Aorta (tissue), 5 donors: ENCODE measurements around the gene COG5. TPM values are rescaled to one million over a fixed set of nuclear protein-coding genes. Genes with fewer than 3 reads are reported as not detected.
"Not testable (repeated sequence)": the region's sequence is repeated elsewhere in the genome, so short reads cannot be mapped to it uniquely, and the experiment has no call there.

Experiments
- ATAC-seq: fragments of 200-7000 bp; cut with Tn5 transposase; one replicate; pipeline ENCODE4 v1.9.1; 2022; ENCODE audit warnings: moderate library complexity; ENCODE audit not compliant: low FRiP score
- DNase-seq, 2 donors: peaks; one replicate each; pipeline ENCODE4 v3.0.0-alpha.2; 2020
- H3K27ac ChIP-seq, 2 donors: one replicate each; pipeline ENCODE4 v1.5.1; 2013; ENCODE audit warnings: low read length in 2 of 2, mild to moderate bottlenecking in 2 of 2, moderate library complexity in 2 of 2, control low read depth in 1 of 2, inconsistent platforms in 1 of 2, low read depth in 1 of 2
- H3K27me3 ChIP-seq, 2 donors: one replicate each; pipeline ENCODE4 v1.6.1; 2013; ENCODE audit warnings: control low read depth in 1 of 2, low read length in 1 of 2, mild to moderate bottlenecking in 1 of 2, moderate library complexity in 1 of 2; ENCODE audit not compliant: insufficient read depth in 2 of 2, control insufficient read depth in 1 of 2
- H3K36me3 ChIP-seq, 2 donors: one replicate each; pipeline ENCODE4 v1.6.1; 2013; ENCODE audit warnings: control low read depth in 1 of 2, low read length in 1 of 2, mild to moderate bottlenecking in 1 of 2; ENCODE audit not compliant: insufficient read depth in 2 of 2, control insufficient read depth in 1 of 2
- H3K4me1 ChIP-seq, 2 donors: one replicate each; pipeline ENCODE4 v1.6.1; 2013; ENCODE audit warnings: low read length in 2 of 2, control low read depth in 1 of 2, mild to moderate bottlenecking in 1 of 2, moderate library complexity in 1 of 2; ENCODE audit not compliant: insufficient read depth in 2 of 2, control insufficient read depth in 1 of 2
- H3K4me3 ChIP-seq, 2 donors: one replicate each; pipeline ENCODE4 v1.5.1; 2013; ENCODE audit warnings: low read length in 2 of 2, control low read depth in 1 of 2, mild to moderate bottlenecking in 1 of 2
- H3K9me3 ChIP-seq: one replicate; pipeline ENCODE4 v1.6.1; 2013; ENCODE audit warnings: mild to moderate bottlenecking, low read length; ENCODE audit not compliant: control insufficient read depth
- WGBS, 2 donors: extraction: QIAGEN DNeasy Blood & Tissue Kit; methylation state at CpG; one replicate each; pipeline ENCODE4 v1.1.7; 2013; 5-methylcytosine and 5-hydroxymethylcytosine counted together
- intact Hi-C, 2 donors: fragments of 100-400 bp; cut with DNase I; formaldehyde crosslinking; loops; one replicate each; pipeline versions ENCODE4 v1.14.2 to v1.15.0; 2022
- polyA plus RNA-seq, 2 donors: library from polyadenylated mRNA; stranded (reverse); fragments of 200-250 nt; gene quantifications; one replicate each; pipeline ENCODE4 v1.2.3, GENCODE V29; 2013
- total RNA-seq, 2 donors: library from RNA; stranded (reverse); fragmentation: NEBNext Ultra II Directional; extraction: Animal tissue kit (Norgen Biotek cat#: 25700); gene quantifications; one replicate each; pipeline ENCODE4 v1.2.1, GENCODE V29; 2021
- donor health status: healthy with polysubstance abuse.
- donor health status: Bipolar disorder and iron deficiency.
- donor health status: DM: no; HTN: no; CAD: no.
- donor health status: DM: no; HTN: no; CAD: no.
- donor health status: DM: yes; HTN: yes; CAD: no.

The COG5 gene
- total and polyA plus RNA-seq, 4 donors, result 8.6 to 58.2 (median 33.4) TPM

DNA sequence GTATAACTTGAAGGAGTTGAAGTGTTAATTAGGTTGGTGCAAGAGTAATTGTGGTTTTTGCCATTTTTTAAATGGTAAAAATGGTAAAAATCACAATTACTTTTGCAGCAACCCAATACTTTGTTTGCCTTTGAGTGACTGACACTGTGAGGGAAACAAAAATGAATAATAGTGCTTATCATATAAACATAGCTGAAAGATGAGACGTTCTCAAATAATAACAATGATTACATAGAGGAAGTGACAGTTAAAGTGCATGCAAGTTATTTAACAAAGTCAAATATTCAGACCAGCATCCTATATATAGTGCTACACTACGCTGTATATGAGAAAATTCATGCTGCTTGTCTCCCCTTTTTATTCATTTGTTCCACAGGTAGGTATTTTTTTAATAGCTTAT is 399.6 kb downstream of the COG5 start:
- ATAC-seq, result no peak

DNA sequence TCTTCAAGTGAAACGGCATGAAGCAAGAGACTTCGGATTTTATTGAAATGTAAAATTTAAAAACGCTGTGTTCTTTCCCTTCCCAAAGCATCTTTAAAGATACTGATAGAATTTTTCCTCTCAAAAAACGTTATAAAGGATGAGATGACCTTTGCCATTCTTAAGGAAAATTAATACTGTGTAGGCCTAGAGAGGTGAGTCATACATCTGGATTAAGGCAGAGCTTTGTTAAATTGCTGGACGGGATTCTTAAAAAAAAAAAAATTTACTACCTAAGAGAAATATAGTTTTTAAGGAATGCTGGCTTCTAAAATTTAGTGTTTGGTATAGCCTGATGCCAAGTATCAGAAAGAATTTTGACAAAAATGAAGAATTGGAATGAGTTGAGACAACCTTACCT is 401.2 kb downstream of the COG5 start:
- WGBS, 2 donors, result 77 to 83% methylated on average over 5 of the region's 5 CpGs
- DNase-seq (no peak), ATAC-seq (no peak)
- intact Hi-C loops, result no loop called here
- Histone ChIP-seq H3K4me1 (no peaks in the 10 kb centered on the region), H3K4me3 (no peak overlapping the region), H3K9me3 (no peaks in the 10 kb centered on the region), H3K27me3 (no peaks in the 10 kb centered on the region), H3K27ac (no peak overlapping the region), H3K36me3 (no peaks in the 10 kb centered on the region)

More for the DNA sequence above, 399.6 kb downstream of the COG5 start:
- Histone ChIP-seq H3K9me3 (no peaks in the 10 kb centered on the region), H3K4me3 (no peak overlapping the region), H3K27me3 (no peaks in the 10 kb centered on the region), H3K36me3 (no peaks in the 10 kb centered on the region), H3K4me1 (no peaks in the 10 kb centered on the region), H3K27ac (no peak overlapping the region)
- no peak for DNase-seq
- 41 to 42% methylated on average over 2 of the region's 2 CpGs for WGBS, 2 donors
- intact Hi-C loops, result no loop called here

GRCh38 chr7:107161415-107161814 is 402.3 kb downstream of the COG5 start:
- ATAC-seq (no peak), DNase-seq (no peak)
- H3K9me3 ChIP-seq, result no peaks in the 10 kb centered on the region
- intact Hi-C loops, result no loop called here
- H3K4me1 ChIP-seq, result no peaks in the 10 kb centered on the region
- H3K4me3 ChIP-seq, result no peak overlapping the region
- H3K27me3 ChIP-seq, result no peaks in the 10 kb centered on the region
- no peak overlapping the region for H3K27ac ChIP-seq
- WGBS, 2 donors, result 77% methylated on average over 3 of the region's 3 CpGs
- H3K36me3 ChIP-seq, result no peaks in the 10 kb centered on the region

GRCh38 chr7:107160389-107160788 is 403.3 kb downstream of the COG5 start:
- Histone ChIP-seq H3K9me3 (no peaks in the 10 kb centered on the region), H3K4me3 (no peak overlapping the region), H3K36me3 (no peaks in the 10 kb centered on the region), H3K4me1 (no peaks in the 10 kb centered on the region), H3K27me3 (no peaks in the 10 kb centered on the region), H3K27ac (no peak overlapping the region)
- ATAC-seq (no peak), DNase-seq (no peak)
- 73 to 86% methylated on average over 2 of the region's 2 CpGs for WGBS, 2 donors
- intact Hi-C loops, result no loop called here

- Histone ChIP-seq H3K36me3 (no peaks in the 10 kb centered on the region), H3K27ac (no peak overlapping the region), H3K27me3 (no peaks in the 10 kb centered on the region), H3K4me3 (no peak overlapping the region), H3K9me3 (no peaks in the 10 kb centered on the region), H3K4me1 (no peaks in the 10 kb centered on the region)
- DNase-seq (no peak), ATAC-seq (no peak)
- intact Hi-C loops, result no loop called here
- 83 to 85% methylated on average over 2 of the region's 2 CpGs for WGBS, 2 donors
Measured at GRCh38 chr7:107158028-107158427, 405.7 kb downstream of the COG5 start.

- Histone ChIP-seq H3K4me3 (no peak overlapping the region), H3K4me1 (no peaks in the 10 kb centered on the region), H3K9me3 (no peaks in the 10 kb centered on the region), H3K27me3 (no peaks in the 10 kb centered on the region), H3K36me3 (no peaks in the 10 kb centered on the region), H3K27ac (no peak overlapping the region)
- intact Hi-C loops, result no loop called here
- 92 to 94% methylated on average over 7 of the region's 7 CpGs for WGBS, 2 donors
- DNase-seq (no peak), ATAC-seq (no peak)
Measured at GRCh38 chr7:107157091-107157490, 406.6 kb downstream of the COG5 start.

DNA sequence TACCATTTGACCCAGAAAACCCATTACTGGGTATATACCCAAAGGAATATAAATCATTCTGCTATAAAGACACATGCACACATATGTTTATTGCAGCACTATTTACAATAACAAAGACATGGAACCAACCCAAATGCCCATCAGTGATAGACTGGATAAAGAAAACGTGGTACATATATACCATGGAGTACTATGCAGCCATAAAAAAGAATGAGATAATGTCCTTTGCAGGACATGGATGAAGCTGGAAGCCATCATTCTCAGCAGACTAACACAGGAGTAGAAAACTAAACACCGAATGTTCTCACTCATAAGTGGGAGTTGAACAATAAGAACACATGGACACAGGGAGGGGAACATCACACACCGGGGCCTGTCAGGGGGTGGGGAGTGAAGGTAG is 408.0 kb downstream of the COG5 start:
- H3K4me1 ChIP-seq, intact Hi-C loops, DNase-seq, H3K27me3 ChIP-seq, H3K36me3 ChIP-seq, H3K9me3 ChIP-seq, H3K27ac ChIP-seq, H3K4me3 ChIP-seq, ATAC-seq: not testable (repeated sequence)
- WGBS, 2 donors, result 94 to 95% methylated on average over 3 of the region's 3 CpGs

DNA sequence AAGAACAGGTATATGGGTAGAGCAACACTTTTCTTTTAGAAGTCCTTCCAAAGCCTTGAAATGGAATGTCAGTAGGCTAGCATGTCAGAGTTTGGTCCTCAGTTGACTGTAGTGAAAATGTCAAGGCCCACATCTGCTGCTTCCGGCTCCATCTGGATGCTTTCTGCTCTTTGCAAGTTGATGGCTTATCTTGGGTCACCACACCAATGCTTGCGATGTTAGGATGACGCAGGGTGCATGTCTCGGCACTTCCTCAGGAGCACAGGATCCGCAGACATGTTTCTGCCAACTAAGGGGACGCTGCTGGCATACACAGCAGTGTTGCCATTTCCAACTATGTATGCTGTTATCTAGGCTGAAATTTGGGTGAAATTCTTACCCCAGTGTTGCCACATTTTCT is 408.9 kb downstream of the COG5 start:
- Histone ChIP-seq H3K4me1 (no peaks in the 10 kb centered on the region), H3K27me3 (no peaks in the 10 kb centered on the region), H3K4me3 (no peak overlapping the region), H3K27ac (no peak overlapping the region), H3K9me3 (no peaks in the 10 kb centered on the region), H3K36me3 (no peaks in the 10 kb centered on the region)
- no peak for ATAC-seq
- DNase-seq, result no peak
- intact Hi-C loops, result loop anchor here in 1 of 2 donors (5.0 kb wide), 1 partner anchor 208 kb away; no protein-coding TSS in a partner anchor
- 94 to 97% methylated on average over 6 of the region's 6 CpGs for WGBS, 2 donors

DNA sequence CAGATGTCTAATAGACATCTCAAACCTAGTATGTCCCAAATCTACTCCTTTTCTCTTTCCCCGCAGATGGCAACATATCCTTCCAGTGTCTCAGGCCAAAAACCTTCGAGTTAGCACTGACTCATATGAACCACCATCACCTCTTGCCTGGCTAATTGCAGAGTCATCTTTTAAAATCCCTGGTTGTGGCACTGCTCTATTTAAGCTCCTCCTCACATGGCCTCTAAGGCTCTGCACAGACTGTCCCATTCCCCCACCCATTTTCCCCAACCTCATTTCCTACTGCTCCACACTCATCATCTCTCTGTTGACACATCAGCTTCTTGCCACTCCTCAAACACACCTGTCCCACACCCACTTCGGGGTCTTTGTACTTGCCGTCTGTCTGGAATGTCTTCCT is 411.7 kb downstream of the COG5 start:
- Histone ChIP-seq H3K4me3 (no peak overlapping the region), H3K9me3 (no peaks in the 10 kb centered on the region), H3K27me3 (no peaks in the 10 kb centered on the region), H3K4me1 (no peaks in the 10 kb centered on the region), H3K27ac (no peak overlapping the region), H3K36me3 (no peaks in the 10 kb centered on the region)
- intact Hi-C loops, result loop anchor here in 1 of 2 donors (5.0 kb wide), 1 partner anchor 205 kb away; no protein-coding TSS in a partner anchor
- DNase-seq, result no peak
- no peak for ATAC-seq
- WGBS, 2 donors, result 59 to 76% methylated on average over 4 of the region's 4 CpGs
